Sigmoid colon (tissue), 7 donors: ENCODE results near the gene POLG. TPM values are rescaled to one million over a fixed set of nuclear protein-coding genes. Genes with fewer than 3 reads are reported as not detected.

Source experiments
- DNase-seq: peaks from one replicate; pipeline ENCODE4 v3.0.0-alpha.2; 2019
- H3K27ac ChIP-seq, 4 donors: fragments of 200-600 bp; sonication (generic); one replicate each; pipeline ENCODE4 v1.5.1; 2016 to 2019; ENCODE audit warnings: mild to moderate bottlenecking in 1 of 4
- H3K27me3 ChIP-seq, 3 donors: fragments of 200-600 bp; sonication (generic); one replicate each; pipeline ENCODE4 v1.5.1; 2019; ENCODE audit warnings: mild to moderate bottlenecking in 1 of 3
- H3K36me3 ChIP-seq, 4 donors: fragments of 200-600 bp; sonication (generic); one replicate each; pipeline ENCODE4 v1.5.1; 2016 to 2019
- H3K4me1 ChIP-seq, 4 donors: fragments of 200-600 bp; sonication (generic); one replicate each; pipeline ENCODE4 v1.5.1; 2017 to 2019
- H3K4me3 ChIP-seq, 4 donors: fragments of 200-600 bp; sonication (generic); one replicate each; pipeline ENCODE4 v1.5.1; 2017 to 2019; ENCODE audit warnings: mild to moderate bottlenecking in 2 of 4, moderate library complexity in 1 of 4
- H3K9me3 ChIP-seq, 4 donors: fragments of 200-600 bp in 3 of 4; sonication (generic) in 3 of 4; one replicate each; pipeline versions ENCODE4 v1.5.1 to v1.6.1; 2013 to 2019
- CTCF ChIP-seq, 4 experiments: fragments of 450-650 bp in 3 of 4; fragments of 200-600 bp in 1 of 4; IDR thresholded peaks; one replicate each; pipeline ENCODE4 v1.5.1; 2016 to 2019; ENCODE audit warnings: antibody characterized with exemption in 4 of 4, mild to moderate bottlenecking in 3 of 4, moderate library complexity in 2 of 4
- EP300 ChIP-seq, 4 donors: sonication (generic); formaldehyde crosslinking; IDR thresholded peaks; one replicate each; pipeline ENCODE4 v1.6.1; 2017; ENCODE audit warnings: antibody characterized with exemption in 4 of 4
- POLR2A ChIP-seq, 2 donors: fragments of 450-650 bp; IDR thresholded peaks; one replicate each; pipeline ENCODE4 v1.6.1; 2016; ENCODE audit warnings: antibody characterized with exemption in 2 of 2, mild to moderate bottlenecking in 2 of 2, moderate library complexity in 2 of 2
- POLR2AphosphoS5 ChIP-seq, 4 donors: sonication (generic); formaldehyde crosslinking; IDR thresholded peaks; one replicate each; pipeline ENCODE4 v1.6.1; 2017; ENCODE audit warnings: antibody characterized with exemption in 4 of 4
- WGBS, 2 donors: extraction: QIAGEN DNeasy Blood & Tissue Kit; methylation state at CpG; one replicate each; pipeline ENCODE4 v1.1.7; 2013; 5-methylcytosine and 5-hydroxymethylcytosine counted together
- intact Hi-C: fragments of 100-400 bp; cut with DNase I; formaldehyde crosslinking; loops from one replicate; pipeline ENCODE4 v1.15.1; 2023
- polyA plus RNA-seq, 3 donors: library from polyadenylated mRNA; stranded (reverse); fragments of 200-250 nt; gene quantifications; one replicate each; pipeline ENCODE4 v1.2.3, GENCODE V29; 2013
- total RNA-seq, 4 donors: library from RNA; depleted of rRNA; stranded (reverse); fragments of >200 nt; gene quantifications; one replicate each; pipeline ENCODE4 v1.1.0, GENCODE V29; 2016
- donor health status: healthy with polysubstance abuse.
- donor health status: Bipolar disorder and iron deficiency.
- donor health status: healthy.

The POLG gene
- total and polyA plus RNA-seq, 7 donors, result 25.2 to 43.4 (median 38.5) TPM

GRCh38 chr15:89381331-89381730 lies 46.7 kb upstream of the POLG start:
- WGBS, 2 donors, result 77 to 79% methylated on average over 3 of the region's 3 CpGs
- TF ChIP-seq EP300 (IDR thresholded peaks at IDR 0.05) (no peak), POLR2A (IDR thresholded peaks at IDR 0.05) (no peak), POLR2AphosphoS5 (IDR thresholded peaks at IDR 0.05) (no peak), CTCF (IDR thresholded peaks at IDR 0.05) (no peak)
- H3K27me3 ChIP-seq, result peaks cover 34 to 60% (median 36%) of the 10 kb centered on the region in 3 donors
- H3K4me3 ChIP-seq, result no peak overlapping the region
- peaks cover 0 to 30% (median 23%) of the 10 kb centered on the region in 4 donors for H3K4me1 ChIP-seq
- H3K27ac ChIP-seq, result no peak overlapping the region
- no peaks in the 10 kb centered on the region for H3K9me3 ChIP-seq
- no peak for DNase-seq
- no peaks in the 10 kb centered on the region for H3K36me3 ChIP-seq
- intact Hi-C loops, result no loop called here

- intact Hi-C loops, result no loop called here
- Histone ChIP-seq H3K4me3 (no peak overlapping the region), H3K36me3 (no peaks in the 10 kb centered on the region), H3K27ac (no peak overlapping the region), H3K4me1 (peaks cover 0 to 30% (median 23%) of the 10 kb centered on the region in 4 donors), H3K9me3 (no peaks in the 10 kb centered on the region), H3K27me3 (peaks cover 42 to 75% (median 49%) of the 10 kb centered on the region in 3 donors)
- DNase-seq, result no peak
- WGBS, 2 donors, result 66 to 78% methylated on average over 5 of the region's 5 CpGs
- no peak for TF ChIP-seq POLR2AphosphoS5 (IDR thresholded peaks at IDR 0.05)
- no peak for TF ChIP-seq POLR2A (IDR thresholded peaks at IDR 0.05)
- TF ChIP-seq CTCF (IDR thresholded peaks at IDR 0.05), result no peak
- TF ChIP-seq EP300 (IDR thresholded peaks at IDR 0.05), result no peak
These were observed 45.2 kb upstream of the POLG start for GRCh38 chr15:89379818-89380217.

- H3K27me3 ChIP-seq, result peaks cover 42 to 81% (median 54%) of the 10 kb centered on the region in 3 donors
- H3K36me3 ChIP-seq, result no peaks in the 10 kb centered on the region
- H3K4me3 ChIP-seq, result peak overlapping the region in 3 of 4 donors; percentile 20 to 43 (median 41)
- intact Hi-C loops, result no loop called here
- peaks cover 0 to 29% (median 22%) of the 10 kb centered on the region in 4 donors for H3K4me1 ChIP-seq
- TF ChIP-seq POLR2AphosphoS5 (IDR thresholded peaks at IDR 0.05) (no peak), CTCF (IDR thresholded peaks at IDR 0.05) (no peak), EP300 (IDR thresholded peaks at IDR 0.05) (no peak), POLR2A (IDR thresholded peaks at IDR 0.05) (no peak)
- H3K9me3 ChIP-seq, result no peaks in the 10 kb centered on the region
- 28 to 54% methylated on average over 28 of the region's 28 CpGs for WGBS, 2 donors
- no peak for DNase-seq
- H3K27ac ChIP-seq, result no peak overlapping the region
These were observed 44.6 kb upstream of the POLG start for GRCh38 chr15:89379251-89379695.

GRCh38 chr15:89378296-89379151 lies 43.9 kb upstream of the POLG start:
- Histone ChIP-seq H3K27me3 (peaks cover 42 to 88% (median 62%) of the 10 kb centered on the region in 3 donors), H3K27ac (no peak overlapping the region), H3K36me3 (no peaks in the 10 kb centered on the region), H3K4me1 (peaks cover 0 to 22% (median 15%) of the 10 kb centered on the region in 4 donors), H3K9me3 (no peaks in the 10 kb centered on the region), H3K4me3 (peak overlapping the region in 3 of 4 donors; percentile 20 to 43 (median 41))
- 4 to 6% methylated on average over 76 of the region's 76 CpGs for WGBS, 2 donors
- intact Hi-C loops, result no loop called here
- no peak for TF ChIP-seq CTCF (IDR thresholded peaks at IDR 0.05)
- TF ChIP-seq POLR2A (IDR thresholded peaks at IDR 0.05), result no peak
- TF ChIP-seq EP300 (IDR thresholded peaks at IDR 0.05), result no peak
- no peak for TF ChIP-seq POLR2AphosphoS5 (IDR thresholded peaks at IDR 0.05)
- no peak for DNase-seq
